Activated CD4-positive, alpha-beta T cell treated with anti-CD3 and anti-CD28 coated beads, Interleukin-2, amount 10 ng/mL, durations not matched to agents 24 days and 14 days (primary cell): Measurements from ENCODE around the gene ARMC10. TPM values are rescaled to one million over a fixed set of nuclear protein-coding genes. Genes with fewer than 3 reads are reported as not detected.
"Not testable (repeated sequence)": the region's sequence is repeated elsewhere in the genome, so short reads cannot be mapped to it uniquely, and the experiment has no call there.

ENCODE experiments used
- DNase-seq: peaks from one replicate; pipeline ENCODE4 v3.0.0; 2022
- H3K27ac Mint-ChIP-seq: one replicate; pipeline ENCODE4 v1.8.0; 2022; ENCODE audit warnings: mild to moderate bottlenecking, mixed read lengths
- H3K27me3 Mint-ChIP-seq: one replicate; pipeline ENCODE4 v1.8.0; 2022; ENCODE audit warnings: mixed read lengths
- H3K36me3 Mint-ChIP-seq: one replicate; pipeline ENCODE4 v1.8.0; 2022; ENCODE audit warnings: low read depth, mild to moderate bottlenecking, mixed read lengths
- H3K4me1 Mint-ChIP-seq: one replicate; pipeline ENCODE4 v1.8.0; 2021; ENCODE audit warnings: mixed read lengths
- H3K4me3 Mint-ChIP-seq: one replicate; pipeline ENCODE4 v1.8.0; 2022; ENCODE audit warnings: mild to moderate bottlenecking, moderate library complexity, mixed read lengths
- H3K9me3 Mint-ChIP-seq: one replicate; pipeline ENCODE4 v1.8.0; 2021; ENCODE audit warnings: mixed read lengths
- intact Hi-C: fragments of 100-400 bp; cut with micrococcal nuclease; formaldehyde crosslinking; loops from one replicate; pipeline ENCODE4 v1.15.1; 2023
- total RNA-seq: library from RNA; stranded (reverse); gene quantifications from 2 replicates; pipeline ENCODE4 v1.2.3, GENCODE V29; 2022

The ARMC10 gene
- total RNA-seq, 1 donor from 2014 or later = 53.4 TPM

- H3K9me3 Mint-ChIP-seq = no peaks in the 10 kb centered on the region
- H3K36me3 Mint-ChIP-seq = no peaks in the 10 kb centered on the region
- DNase-seq = peak; percentile 79
- H3K4me1 Mint-ChIP-seq = no peaks in the 10 kb centered on the region
- H3K4me3 Mint-ChIP-seq = no peak overlapping the region
- peaks cover 15% of the 10 kb centered on the region for H3K27me3 Mint-ChIP-seq
- intact Hi-C loops = no loop called here
- H3K27ac Mint-ChIP-seq = no peak overlapping the region
Observed at GRCh38 chr7:103065667-103066066, 9.3 kb upstream of the ARMC10 start.

- intact Hi-C loops = no loop called here
Observed at GRCh38 chr7:103068414-103069403, 6.2 kb upstream of the ARMC10 start.

GRCh38 chr7:103071000-103071399 is 3.9 kb upstream of the ARMC10 start:
- Mint-ChIP-seq H3K4me1 (peaks cover 14% of the 10 kb centered on the region), H3K36me3 (peaks cover 2% of the 10 kb centered on the region)
- intact Hi-C loops = loop anchor here (10.0 kb wide), 2 partner anchors 214 to 274 kb away; partner anchors contain the start of genes DNAJC2 and PSMC2

More at GRCh38 chr7:103068414-103069403, 6.2 kb upstream of the ARMC10 start:
- Mint-ChIP-seq H3K4me3 (no peak overlapping the region), H3K9me3 (no peaks in the 10 kb centered on the region), H3K4me1 (peaks cover under 1% of the 10 kb centered on the region), H3K27ac (no peak overlapping the region), H3K36me3 (no peaks in the 10 kb centered on the region), H3K27me3 (peaks cover 11% of the 10 kb centered on the region)
- no peak for DNase-seq

GRCh38 chr7:103073989-103074518 is 886 bp upstream of the ARMC10 start:
- DNase-seq = no peak
- no peaks in the 10 kb centered on the region for H3K27me3 Mint-ChIP-seq
- H3K36me3 Mint-ChIP-seq = peaks cover 11% of the 10 kb centered on the region

More at GRCh38 chr7:103071000-103071399, 3.9 kb upstream of the ARMC10 start:
- no peak overlapping the region for H3K4me3 Mint-ChIP-seq
- DNase-seq = no peak
- no peaks in the 10 kb centered on the region for H3K9me3 Mint-ChIP-seq
- H3K27me3 Mint-ChIP-seq = peaks cover 3% of the 10 kb centered on the region
- H3K27ac Mint-ChIP-seq = no peak overlapping the region

GRCh38 chr7:103075337-103075918 is 488 bp downstream of the ARMC10 start:
- peak; percentile 87 for DNase-seq
- H3K27ac Mint-ChIP-seq = peak overlapping the region; percentile 92
- H3K9me3 Mint-ChIP-seq = no peaks in the 10 kb centered on the region
- peak overlapping the region; percentile 95 for H3K4me3 Mint-ChIP-seq
- H3K4me1 Mint-ChIP-seq = peaks cover 28% of the 10 kb centered on the region
- intact Hi-C loops = loop anchor here (1.0 to 10.0 kb wide), 4 partner anchors 74 to 327 kb away; partner anchors contain the start of genes DNAJC2, FAM185A, NAPEPLD and PSMC2
- H3K27me3 Mint-ChIP-seq = no peaks in the 10 kb centered on the region
- peaks cover 11% of the 10 kb centered on the region for H3K36me3 Mint-ChIP-seq

More at GRCh38 chr7:103073989-103074518, 886 bp upstream of the ARMC10 start:
- peak overlapping the region; percentile 95 for H3K4me3 Mint-ChIP-seq
- peaks cover 28% of the 10 kb centered on the region for H3K4me1 Mint-ChIP-seq
- no peaks in the 10 kb centered on the region for H3K9me3 Mint-ChIP-seq
- intact Hi-C loops = loop anchor here (10.0 kb wide), 2 partner anchors 211 to 271 kb away; partner anchors contain the start of genes DNAJC2 and PSMC2
- H3K27ac Mint-ChIP-seq = peak overlapping the region; percentile 63

GRCh38 chr7:103076764-103077163 is 1.8 kb downstream of the ARMC10 start:
- Mint-ChIP-seq H3K27ac (no peak overlapping the region), H3K9me3 (no peaks in the 10 kb centered on the region), H3K4me3 (peak overlapping the region; percentile 95), H3K27me3 (no peaks in the 10 kb centered on the region), H3K4me1 (peaks cover 28% of the 10 kb centered on the region), H3K36me3 (peaks cover 13% of the 10 kb centered on the region)
- intact Hi-C loops = loop anchor here (10.0 kb wide), 2 partner anchors 208 to 268 kb away; partner anchors contain the start of genes DNAJC2 and PSMC2
- DNase-seq = no peak

- no peak overlapping the region for H3K4me3 Mint-ChIP-seq
- peaks cover 28% of the 10 kb centered on the region for H3K4me1 Mint-ChIP-seq
- no peaks in the 10 kb centered on the region for H3K9me3 Mint-ChIP-seq
Observed at GRCh38 chr7:103077318-103077717, 2.4 kb downstream of the ARMC10 start.

GRCh38 chr7:103078226-103078625 is 3.3 kb downstream of the ARMC10 start:
- intact Hi-C loops = loop anchor here (10.0 kb wide), 2 partner anchors 207 to 267 kb away; partner anchors contain the start of genes DNAJC2 and PSMC2
- not testable (repeated sequence) for H3K27ac Mint-ChIP-seq, DNase-seq, H3K4me3 Mint-ChIP-seq, H3K9me3 Mint-ChIP-seq, H3K27me3 Mint-ChIP-seq
- Mint-ChIP-seq H3K36me3 (peaks cover 13% of the 10 kb centered on the region), H3K4me1 (peaks cover 31% of the 10 kb centered on the region)

More at GRCh38 chr7:103077318-103077717, 2.4 kb downstream of the ARMC10 start:
- no peak for DNase-seq
- intact Hi-C loops = loop anchor here (10.0 kb wide), 2 partner anchors 207 to 267 kb away; partner anchors contain the start of genes DNAJC2 and PSMC2
- Mint-ChIP-seq H3K36me3 (peaks cover 13% of the 10 kb centered on the region), H3K27me3 (no peaks in the 10 kb centered on the region), H3K27ac (no peak overlapping the region)

- H3K27ac Mint-ChIP-seq = no peak overlapping the region
- H3K27me3 Mint-ChIP-seq = no peaks in the 10 kb centered on the region
- no peak for DNase-seq
- intact Hi-C loops = loop anchor here (10.0 kb wide), 2 partner anchors 205 to 265 kb away; partner anchors contain the start of genes DNAJC2 and PSMC2
- peaks cover 13% of the 10 kb centered on the region for H3K36me3 Mint-ChIP-seq
- H3K9me3 Mint-ChIP-seq = no peaks in the 10 kb centered on the region
- peaks cover 21% of the 10 kb centered on the region for H3K4me1 Mint-ChIP-seq
- H3K4me3 Mint-ChIP-seq = no peak overlapping the region
Observed at GRCh38 chr7:103079836-103080235, 4.9 kb downstream of the ARMC10 start.

GRCh38 chr7:103080923-103081322 is 6.0 kb downstream of the ARMC10 start:
- no peak for DNase-seq
- intact Hi-C loops = no loop called here
- Mint-ChIP-seq H3K4me3 (no peak overlapping the region), H3K4me1 (peaks cover 17% of the 10 kb centered on the region), H3K36me3 (peaks cover 15% of the 10 kb centered on the region), H3K27me3 (no peaks in the 10 kb centered on the region), H3K27ac (no peak overlapping the region), H3K9me3 (no peaks in the 10 kb centered on the region)

GRCh38 chr7:103082497-103082896 is 7.6 kb downstream of the ARMC10 start:
- no peaks in the 10 kb centered on the region for H3K27me3 Mint-ChIP-seq
- no peak for DNase-seq
- no peak overlapping the region for H3K27ac Mint-ChIP-seq
- intact Hi-C loops = no loop called here
- H3K9me3 Mint-ChIP-seq = no peaks in the 10 kb centered on the region
- peaks cover 11% of the 10 kb centered on the region for H3K4me1 Mint-ChIP-seq
- H3K36me3 Mint-ChIP-seq = peaks cover 17% of the 10 kb centered on the region
- no peak overlapping the region for H3K4me3 Mint-ChIP-seq

GRCh38 chr7:103083210-103083609 is 8.3 kb downstream of the ARMC10 start:
- H3K27me3 Mint-ChIP-seq = no peaks in the 10 kb centered on the region
- DNase-seq = no peak
- intact Hi-C loops = no loop called here
- no peak overlapping the region for H3K4me3 Mint-ChIP-seq
- H3K27ac Mint-ChIP-seq = no peak overlapping the region
- H3K36me3 Mint-ChIP-seq = peaks cover 16% of the 10 kb centered on the region
- peaks cover 7% of the 10 kb centered on the region for H3K4me1 Mint-ChIP-seq
- H3K9me3 Mint-ChIP-seq = no peaks in the 10 kb centered on the region

- H3K27me3 Mint-ChIP-seq, DNase-seq, H3K9me3 Mint-ChIP-seq, H3K4me3 Mint-ChIP-seq, H3K27ac Mint-ChIP-seq, H3K4me1 Mint-ChIP-seq, intact Hi-C loops: not testable (repeated sequence)
- peaks cover 52% of the 10 kb centered on the region for H3K36me3 Mint-ChIP-seq
Observed at GRCh38 chr7:103092321-103092720, 17.4 kb downstream of the ARMC10 start.
